MCF 10A (cell line): ENCODE results near the gene MREG. TPM values are rescaled to one million over a fixed set of nuclear protein-coding genes. Genes with fewer than 3 reads are reported as not detected.
A peak's percentile ranks its signal among the peaks of the same experiment; 100 is the strongest.

Experiments
- BruUV-seq: library from RNA; stranded (reverse); fragments of 400-500 nt; replicated peaks from 2 replicates; lab custom pipeline; 2021; lab: Mats Ljungman, UMichigan
- CTCF ChIA-PET: fragments of 300-600 bp; sonication (Branson Sonifier 250); formaldehyde crosslinking; extraction: SDS; loops from one replicate; lab custom pipeline; 2021; ENCODE audit warnings: antibody characterized with exemption, inconsistent platforms; lab: Yijun Ruan, JAX
- POLR2A ChIA-PET: fragments of 300-600, 350-650 bp; sonication (Branson Sonifier 250); formaldehyde crosslinking; extraction: SDS; loops from one replicate; lab custom pipeline; 2020; ENCODE audit warnings: antibody characterized with exemption, inconsistent platforms; lab: Yijun Ruan, JAX
- DNase-seq: peaks from one replicate; pipeline ENCODE4 v3.0.0-alpha.2; 2018; ENCODE audit not compliant: unreplicated experiment
- H3K27ac Mint-ChIP-seq: one replicate; pipeline ENCODE4 v1.8.0; 2022; ENCODE audit warnings: mild to moderate bottlenecking, low read depth, mixed read lengths; ENCODE audit not compliant: unreplicated experiment
- H3K27me3 Mint-ChIP-seq: one replicate; pipeline ENCODE4 v1.8.0; 2022; ENCODE audit warnings: mixed read lengths; ENCODE audit not compliant: insufficient read depth, unreplicated experiment
- H3K36me3 Mint-ChIP-seq: one replicate; pipeline ENCODE4 v1.8.0; 2022; ENCODE audit warnings: mild to moderate bottlenecking, moderate library complexity, mixed read lengths; ENCODE audit not compliant: insufficient read depth, unreplicated experiment
- H3K4me1 Mint-ChIP-seq: one replicate; pipeline ENCODE4 v1.8.0; 2022; ENCODE audit warnings: mixed read lengths; ENCODE audit not compliant: insufficient read depth, unreplicated experiment
- H3K4me3 Mint-ChIP-seq: one replicate; pipeline ENCODE4 v1.8.0; 2022; ENCODE audit warnings: mild to moderate bottlenecking, moderate library complexity, mixed read lengths; ENCODE audit not compliant: unreplicated experiment
- H3K9me3 Mint-ChIP-seq: one replicate; pipeline ENCODE4 v1.8.0; 2022; ENCODE audit warnings: mixed read lengths; ENCODE audit not compliant: unreplicated experiment
- intact Hi-C: fragments of 100-400 bp; cut with micrococcal nuclease; formaldehyde crosslinking; loops from 2 replicates; pipeline ENCODE4 v1.14.1; 2022
- total RNA-seq: library from RNA; stranded (reverse); gene quantifications from 2 replicates; pipeline ENCODE4 v1.2.3, GENCODE V29; 2022
- TF ChIP-seq, protein P1 (sequence below): fragments of 200-600 bp; IDR thresholded peaks from one replicate; pipeline ENCODE4 v1.8.0; 2022; ENCODE audit warnings: antibody characterized with exemption, mild to moderate bottlenecking; ENCODE audit not compliant: unreplicated experiment

The MREG gene
- total RNA-seq, 1 experiment from 2014 or later: 10.4 TPM

GRCh38 chr2:216024779-216025336 lies 11.5 kb upstream of the MREG start:
- no peaks in the 10 kb centered on the region for H3K9me3 Mint-ChIP-seq
- DNase-seq: no peak
- ChIA-PET POLR2A (interaction anchor here (0.5 to 1.1 kb wide), 2 partner anchors 13 to 51 kb away, joined by 3 to 4 read pairs; no protein-coding TSS in a partner anchor), CTCF (interaction anchor here (0.6 to 7.2 kb wide), 9 partner anchors 9 to 1589 kb away, joined by 3 to 202 read pairs (median 3); no protein-coding TSS in a partner anchor)
- intact Hi-C loops: no loop called here
- H3K4me3 Mint-ChIP-seq: no peak overlapping the region
- H3K4me1 Mint-ChIP-seq: no peaks in the 10 kb centered on the region
- H3K36me3 Mint-ChIP-seq: peaks cover 7% of the 10 kb centered on the region
- TF ChIP-seq, protein P1, sequence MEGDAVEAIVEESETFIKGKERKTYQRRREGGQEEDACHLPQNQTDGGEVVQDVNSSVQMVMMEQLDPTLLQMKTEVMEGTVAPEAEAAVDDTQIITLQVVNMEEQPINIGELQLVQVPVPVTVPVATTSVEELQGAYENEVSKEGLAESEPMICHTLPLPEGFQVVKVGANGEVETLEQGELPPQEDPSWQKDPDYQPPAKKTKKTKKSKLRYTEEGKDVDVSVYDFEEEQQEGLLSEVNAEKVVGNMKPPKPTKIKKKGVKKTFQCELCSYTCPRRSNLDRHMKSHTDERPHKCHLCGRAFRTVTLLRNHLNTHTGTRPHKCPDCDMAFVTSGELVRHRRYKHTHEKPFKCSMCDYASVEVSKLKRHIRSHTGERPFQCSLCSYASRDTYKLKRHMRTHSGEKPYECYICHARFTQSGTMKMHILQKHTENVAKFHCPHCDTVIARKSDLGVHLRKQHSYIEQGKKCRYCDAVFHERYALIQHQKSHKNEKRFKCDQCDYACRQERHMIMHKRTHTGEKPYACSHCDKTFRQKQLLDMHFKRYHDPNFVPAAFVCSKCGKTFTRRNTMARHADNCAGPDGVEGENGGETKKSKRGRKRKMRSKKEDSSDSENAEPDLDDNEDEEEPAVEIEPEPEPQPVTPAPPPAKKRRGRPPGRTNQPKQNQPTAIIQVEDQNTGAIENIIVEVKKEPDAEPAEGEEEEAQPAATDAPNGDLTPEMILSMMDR: no peak
- no peaks in the 10 kb centered on the region for H3K27me3 Mint-ChIP-seq
- H3K27ac Mint-ChIP-seq: peak overlapping the region; percentile 76
- BruUV-seq: no TSS peak

DNA sequence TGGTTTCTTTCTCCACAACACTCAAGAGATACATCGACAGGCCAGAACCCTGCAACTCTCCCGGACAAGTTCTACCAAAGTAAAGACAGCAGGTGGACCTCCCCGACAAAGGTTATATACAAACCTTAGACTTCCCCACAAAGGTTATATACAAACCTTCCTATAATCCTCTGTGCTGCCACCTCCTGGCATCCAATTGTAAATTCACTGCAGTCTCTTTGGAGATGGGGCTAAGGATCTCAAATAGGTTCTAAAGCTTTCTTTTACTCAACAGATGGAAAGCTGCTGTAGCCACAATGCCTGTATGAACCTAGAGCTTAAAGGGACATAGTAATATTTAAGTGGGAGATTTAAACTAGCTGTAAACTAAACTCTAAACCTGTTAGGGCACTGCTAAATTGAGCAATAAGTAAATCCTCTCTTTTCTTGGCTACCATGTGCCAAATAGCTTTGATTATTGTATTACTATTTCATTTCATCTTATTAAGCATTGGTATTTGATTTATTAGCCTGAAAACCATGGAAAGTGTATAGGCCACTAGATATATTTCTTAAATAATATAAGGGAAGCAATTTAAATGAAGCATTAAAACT lies 9.8 kb upstream of the MREG start:
- POLR2A ChIA-PET: interaction anchor here (0.8 to 1.2 kb wide), 2 partner anchors 9 to 73 kb away, joined by 3 to 5 read pairs; partner anchors contain the start of gene MREG

GRCh38 chr2:216021768-216022565 lies 8.6 kb upstream of the MREG start:
- peaks cover 5% of the 10 kb centered on the region for H3K4me1 Mint-ChIP-seq
- ChIA-PET POLR2A (interaction anchor here (0.6 to 0.9 kb wide), 2 partner anchors 9 to 884 kb away, joined by 4 read pairs; partner anchors contain the start of gene ABCA12), CTCF (interaction anchor here (0.6 to 7.2 kb wide), 22 partner anchors 10 to 1475 kb away, joined by 3 to 202 read pairs (median 5); partner anchors contain the start of genes PECR and TMEM169)
- H3K4me3 Mint-ChIP-seq: no peak overlapping the region
- H3K27me3 Mint-ChIP-seq: no peaks in the 10 kb centered on the region
- intact Hi-C loops: no loop called here
- DNase-seq: no peak
- H3K36me3 Mint-ChIP-seq: no peaks in the 10 kb centered on the region
- BruUV-seq: no TSS peak
- no peaks in the 10 kb centered on the region for H3K9me3 Mint-ChIP-seq
- TF ChIP-seq, protein P1: no peak
- no peak overlapping the region for H3K27ac Mint-ChIP-seq

More for the DNA sequence above, 9.8 kb upstream of the MREG start:
- no peaks in the 10 kb centered on the region for H3K4me1 Mint-ChIP-seq
- H3K27me3 Mint-ChIP-seq: no peaks in the 10 kb centered on the region
- H3K9me3 Mint-ChIP-seq: no peaks in the 10 kb centered on the region
- TF ChIP-seq, protein P1: peak; percentile 55
- H3K27ac Mint-ChIP-seq: no peak overlapping the region
- BruUV-seq: no TSS peak
- H3K4me3 Mint-ChIP-seq: no peak overlapping the region
- CTCF ChIA-PET: interaction anchor here (0.5 to 7.2 kb wide), 37 partner anchors 9 to 1251 kb away, joined by 3 to 202 read pairs (median 5); partner anchors contain the start of genes MREG, PECR and TMEM169
- intact Hi-C loops: loop anchor here (1.0 kb wide), 1 partner anchor 73 kb away; no protein-coding TSS in a partner anchor
- peak; percentile 70 for DNase-seq
- peaks cover 3% of the 10 kb centered on the region for H3K36me3 Mint-ChIP-seq
